WTC11 (cell line): ENCODE results near the gene SMARCA4. TPM values are rescaled to one million over a fixed set of nuclear protein-coding genes. Genes with fewer than 3 reads are reported as not detected.

Experiments used
- ATAC-seq: fragments of 200-7000 bp; cut with Tn5 transposase; 2 replicates; pipeline ENCODE4 v1.10.0; 2021; ENCODE audit warnings: mild to moderate bottlenecking, moderate library complexity
- CTCF ChIA-PET: fragments of 300-600 bp; sonication (Branson Sonifier 250); formaldehyde crosslinking; loops from one replicate; lab custom pipeline; 2021; ENCODE audit warnings: antibody characterized with exemption; lab: Charles Lee
- POLR2A ChIA-PET: fragments of 350-600 bp; sonication (Branson Sonifier 250); formaldehyde crosslinking; loops from one replicate; lab custom pipeline; 2021; ENCODE audit warnings: antibody characterized with exemption; lab: Charles Lee
- DNase-seq: peaks from one replicate; pipeline ENCODE4 v3.0.0; 2021; ENCODE audit warnings: low spot score
- H3K27ac Mint-ChIP-seq: 2 replicates; pipeline ENCODE4 v1.8.0; 2021; ENCODE audit warnings: mixed read lengths
- H3K27me3 Mint-ChIP-seq: 2 replicates; pipeline ENCODE4 v1.8.0; 2021; ENCODE audit warnings: low read depth, mild to moderate bottlenecking, moderate library complexity, mixed read lengths
- H3K36me3 Mint-ChIP-seq: 2 replicates; pipeline ENCODE4 v1.8.0; 2021; ENCODE audit warnings: mixed read lengths
- H3K4me1 Mint-ChIP-seq: 2 replicates; pipeline ENCODE4 v1.8.0; 2022; ENCODE audit warnings: mixed read lengths
- H3K4me3 Mint-ChIP-seq: 2 replicates; pipeline ENCODE4 v1.8.0; 2021; ENCODE audit warnings: mild to moderate bottlenecking, moderate library complexity, mixed read lengths
- H3K9me3 Mint-ChIP-seq: 2 replicates; pipeline ENCODE4 v1.8.0; 2021; ENCODE audit warnings: mixed read lengths
- AFF4 ChIP-seq: sonication (generic); formaldehyde crosslinking; IDR thresholded peaks from 2 replicates; pipeline ENCODE4 v1.8.1; 2023; ENCODE audit warnings: mild to moderate bottlenecking, missing genetic modification reagents, borderline replicate concordance
- EMX1 ChIP-seq: fragments of 250-450 bp; sonication (Bioruptor Pico); IDR thresholded peaks from 2 replicates; pipeline ENCODE4 v1.8.0; 2021; ENCODE audit warnings: mild to moderate bottlenecking
- ESRRA ChIP-seq: sonication (generic); formaldehyde crosslinking; IDR thresholded peaks from 2 replicates; pipeline ENCODE4 v1.8.1; 2022; ENCODE audit warnings: mild to moderate bottlenecking, missing genetic modification reagents, borderline replicate concordance
- FOXJ3 ChIP-seq: sonication (generic); formaldehyde crosslinking; IDR thresholded peaks from 2 replicates; pipeline ENCODE4 v1.9.0; 2021; ENCODE audit warnings: missing genetic modification reagents, mild to moderate bottlenecking, borderline replicate concordance
- GABPB1 ChIP-seq: sonication (generic); formaldehyde crosslinking; IDR thresholded peaks from 2 replicates; pipeline ENCODE4 v1.8.1; 2023; ENCODE audit warnings: mild to moderate bottlenecking, missing genetic modification reagents
- GRHL2 ChIP-seq: fragments of 250-450 bp; sonication (Bioruptor Pico); IDR thresholded peaks from 2 replicates; pipeline ENCODE4 v1.8.0; 2022; ENCODE audit warnings: mild to moderate bottlenecking, moderate library complexity; ENCODE audit not compliant: insufficient replicate concordance, severe bottlenecking
- GTF2I ChIP-seq: fragments of 250-450 bp; sonication (Bioruptor Pico); conservative IDR thresholded peaks from 2 replicates; pipeline ENCODE4 v1.4.0; 2021; ENCODE audit warnings: mild to moderate bottlenecking
- IRF2 ChIP-seq: sonication (generic); formaldehyde crosslinking; IDR thresholded peaks from 2 replicates; pipeline ENCODE4 v1.8.0; 2022; ENCODE audit warnings: low read depth, missing genetic modification reagents, borderline replicate concordance
- MLX ChIP-seq: sonication (generic); formaldehyde crosslinking; IDR thresholded peaks from 2 replicates; pipeline ENCODE4 v1.8.1; 2023; ENCODE audit warnings: mild to moderate bottlenecking, missing genetic modification reagents, moderate library complexity
- MXD4 ChIP-seq: fragments of 250-450 bp; sonication (Bioruptor Pico); IDR thresholded peaks from 2 replicates; pipeline ENCODE4 v1.8.0; 2021; ENCODE audit warnings: mild to moderate bottlenecking, moderate library complexity, borderline replicate concordance
- MYBL2 ChIP-seq: sonication (generic); formaldehyde crosslinking; IDR thresholded peaks from 2 replicates; pipeline ENCODE4 v1.8.1; 2023; ENCODE audit warnings: mild to moderate bottlenecking, moderate library complexity, missing genetic modification reagents
- PREB ChIP-seq: sonication (generic); formaldehyde crosslinking; IDR thresholded peaks from 2 replicates; pipeline ENCODE4 v1.8.1; 2022; ENCODE audit warnings: mild to moderate bottlenecking, missing genetic modification reagents, moderate library complexity, borderline replicate concordance
- TEAD1 ChIP-seq: sonication (generic); formaldehyde crosslinking; IDR thresholded peaks from 2 replicates; pipeline ENCODE4 v1.8.0; 2022; ENCODE audit warnings: mild to moderate bottlenecking, missing genetic modification reagents
- USF1 ChIP-seq: sonication (generic); formaldehyde crosslinking; IDR thresholded peaks from 2 replicates; pipeline ENCODE4 v1.8.0; 2022; ENCODE audit warnings: mild to moderate bottlenecking, missing genetic modification reagents
- USF2 ChIP-seq: sonication (generic); formaldehyde crosslinking; IDR thresholded peaks from 2 replicates; pipeline ENCODE4 v1.8.1; 2023; ENCODE audit warnings: mild to moderate bottlenecking, missing genetic modification reagents, moderate library complexity
- ZNF138 ChIP-seq: sonication (generic); formaldehyde crosslinking; conservative IDR thresholded peaks from 2 replicates; pipeline ENCODE4 v1.8.1; 2022; ENCODE audit warnings: mild to moderate bottlenecking, moderate library complexity, missing genetic modification reagents
- ZNF263 ChIP-seq: sonication (generic); formaldehyde crosslinking; IDR thresholded peaks from 2 replicates; pipeline ENCODE4 v1.8.1; 2022; ENCODE audit warnings: low read depth, mild to moderate bottlenecking, moderate library complexity, missing genetic modification reagents
- ZNF416 ChIP-seq: fragments of 250-450 bp; sonication (Bioruptor Pico); IDR thresholded peaks from 2 replicates; pipeline ENCODE4 v1.9.0; 2021; ENCODE audit warnings: mild to moderate bottlenecking, inconsistent platforms
- ZNF532 ChIP-seq: fragments of 250-450 bp; sonication (Bioruptor Pico); IDR thresholded peaks from 2 replicates; pipeline ENCODE4 v1.9.0; 2021; ENCODE audit warnings: mild to moderate bottlenecking, borderline replicate concordance
- total RNA-seq: library from RNA; stranded (reverse); gene quantifications from 3 replicates; pipeline ENCODE4 v1.2.3, GENCODE V29; 2021

The SMARCA4 gene
- total RNA-seq, 1 experiment from 2014 or later: 295 TPM

- peaks cover 78% of the 10 kb centered on the region for H3K36me3 Mint-ChIP-seq
Observed at GRCh38 chr19:11021760-11022144, 60.9 kb downstream of the SMARCA4 start.

More at GRCh38 chr19:11021760-11022144, 60.9 kb downstream of the SMARCA4 start:
- no peak overlapping the region for H3K27ac Mint-ChIP-seq
- no peaks in the 10 kb centered on the region for H3K9me3 Mint-ChIP-seq
- no peaks in the 10 kb centered on the region for H3K4me1 Mint-ChIP-seq
- ChIA-PET CTCF (interaction anchor here (1.2 kb wide), 1 partner anchor 14 kb away, joined by 6 read pairs; no protein-coding TSS in a partner anchor), POLR2A (no interaction called here)
- TF ChIP-seq EMX1 (CRISPR knock-in tag) (no peak), FOXJ3 (CRISPR knock-in tag) (no peak), GABPB1 (no peak), PREB (CRISPR knock-in tag) (no peak), TEAD1 (no peak), GTF2I (no peak), IRF2 (no peak), MXD4 (CRISPR knock-in tag) (no peak), USF1 (CRISPR knock-in tag) (no peak), MYBL2 (CRISPR knock-in tag) (no peak), GRHL2 (CRISPR knock-in tag) (no peak), AFF4 (CRISPR knock-in tag) (no peak), ZNF263 (no peak), USF2 (CRISPR knock-in tag) (no peak), ZNF138 (no peak), MLX (no peak), ZNF416 (CRISPR knock-in tag) (no peak), ZNF532 (CRISPR knock-in tag) (no peak), ESRRA (CRISPR knock-in tag) (no peak)
- no peak for DNase-seq
- ATAC-seq: no peak
- H3K4me3 Mint-ChIP-seq: no peak overlapping the region
- no peaks in the 10 kb centered on the region for H3K27me3 Mint-ChIP-seq
